Measurements from ENCODE around the gene SLIT1.

- TF ChIP-seq CTCF (IDR thresholded peaks at IDR 0.05) (no peak), EZH2 (IDR thresholded peaks at IDR 0.05; ENCODE audit: borderline replicate concordance, insufficient read depth, low read depth, low read length, poor library complexity, severe bottlenecking) (no peak)
These were observed 175.0 kb downstream of the SLIT1 start for GRCh38 chr10:97010695-97011206.
